Measurements from ENCODE around the gene NEMF. TPM values are rescaled to one million over a fixed set of nuclear protein-coding genes. Genes with fewer than 3 reads are reported as not detected.
"Not testable (repeated sequence)": the region's sequence is repeated elsewhere in the genome, so short reads cannot be mapped to it uniquely, and the experiment has no call there.

The NEMF gene, protein sequence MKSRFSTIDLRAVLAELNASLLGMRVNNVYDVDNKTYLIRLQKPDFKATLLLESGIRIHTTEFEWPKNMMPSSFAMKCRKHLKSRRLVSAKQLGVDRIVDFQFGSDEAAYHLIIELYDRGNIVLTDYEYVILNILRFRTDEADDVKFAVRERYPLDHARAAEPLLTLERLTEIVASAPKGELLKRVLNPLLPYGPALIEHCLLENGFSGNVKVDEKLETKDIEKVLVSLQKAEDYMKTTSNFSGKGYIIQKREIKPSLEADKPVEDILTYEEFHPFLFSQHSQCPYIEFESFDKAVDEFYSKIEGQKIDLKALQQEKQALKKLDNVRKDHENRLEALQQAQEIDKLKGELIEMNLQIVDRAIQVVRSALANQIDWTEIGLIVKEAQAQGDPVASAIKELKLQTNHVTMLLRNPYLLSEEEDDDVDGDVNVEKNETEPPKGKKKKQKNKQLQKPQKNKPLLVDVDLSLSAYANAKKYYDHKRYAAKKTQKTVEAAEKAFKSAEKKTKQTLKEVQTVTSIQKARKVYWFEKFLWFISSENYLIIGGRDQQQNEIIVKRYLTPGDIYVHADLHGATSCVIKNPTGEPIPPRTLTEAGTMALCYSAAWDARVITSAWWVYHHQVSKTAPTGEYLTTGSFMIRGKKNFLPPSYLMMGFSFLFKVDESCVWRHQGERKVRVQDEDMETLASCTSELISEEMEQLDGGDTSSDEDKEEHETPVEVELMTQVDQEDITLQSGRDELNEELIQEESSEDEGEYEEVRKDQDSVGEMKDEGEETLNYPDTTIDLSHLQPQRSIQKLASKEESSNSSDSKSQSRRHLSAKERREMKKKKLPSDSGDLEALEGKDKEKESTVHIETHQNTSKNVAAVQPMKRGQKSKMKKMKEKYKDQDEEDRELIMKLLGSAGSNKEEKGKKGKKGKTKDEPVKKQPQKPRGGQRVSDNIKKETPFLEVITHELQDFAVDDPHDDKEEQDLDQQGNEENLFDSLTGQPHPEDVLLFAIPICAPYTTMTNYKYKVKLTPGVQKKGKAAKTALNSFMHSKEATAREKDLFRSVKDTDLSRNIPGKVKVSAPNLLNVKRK
- 10 to 100 TPM; 83.4 to 83.5 TPM for total RNA-seq
- total RNA-seq, result 110 to 141 reads per million in 2 donors

DNA sequence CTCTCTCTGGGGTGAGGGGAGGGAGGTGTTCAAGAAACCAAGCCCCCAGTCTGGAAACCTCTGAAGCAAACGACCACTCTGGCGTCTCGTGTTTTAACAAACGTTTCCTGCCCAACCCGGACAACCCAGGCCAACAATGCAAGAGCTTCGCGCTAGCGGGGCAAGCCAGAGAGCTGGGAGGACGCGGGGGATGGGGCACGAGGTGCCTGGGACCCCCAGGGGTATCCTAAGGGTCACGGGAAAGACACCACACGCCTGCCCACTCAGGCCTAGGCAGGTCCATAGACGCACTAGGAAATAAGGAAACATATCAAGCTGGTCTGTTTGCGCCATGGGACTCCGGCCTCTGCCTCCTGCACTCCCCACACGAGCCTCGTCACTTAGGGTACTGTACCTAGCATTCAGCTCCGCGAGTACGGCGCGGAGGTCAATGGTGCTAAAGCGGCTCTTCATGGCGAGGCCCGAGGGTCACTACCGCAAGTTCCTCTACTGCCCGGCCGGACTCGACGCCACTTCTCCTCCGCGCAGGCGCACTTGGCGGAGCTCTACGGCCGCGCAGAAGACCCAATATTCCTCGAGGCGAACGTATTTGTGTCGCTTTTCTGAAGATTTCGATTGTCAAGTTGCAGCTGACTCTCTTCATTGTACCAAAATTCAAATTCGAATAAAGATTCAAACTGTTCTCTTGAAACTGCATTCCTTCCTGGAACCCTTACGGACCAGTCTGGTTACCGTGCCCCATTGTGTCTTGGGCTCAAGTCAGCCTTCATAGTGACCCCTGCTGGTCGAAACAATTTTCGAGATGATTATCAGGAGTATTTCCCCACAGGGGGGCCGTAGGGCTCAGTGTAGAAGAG, at the start of gene NEMF:
Gene NEMF (minus strand): TSS at position 488 of the 857 bp plus-strand sequence. CDS start 35 bp downstream, at position 453.
- peaks cover 4% of the 10 kb centered on the region for H3K36me3 Mint-ChIP-seq (ENCODE audit: low read depth)
- H3K4me1 Mint-ChIP-seq, result peaks cover 21% of the 10 kb centered on the region
- no peaks in the 10 kb centered on the region for H3K9me3 ChIP-seq (ENCODE audit: control insufficient read depth, low read length, poor library complexity, severe bottlenecking)
- no peaks in the 10 kb centered on the region for H3K27me3 Mint-ChIP-seq
- H3K27ac Mint-ChIP-seq, result peak within 1 kb of the TSS; percentile 97
- peak; percentile 78 for ATAC-seq
- H3K4me3 Mint-ChIP-seq, result peak within 1 kb of the TSS; percentile 97
- DNase-seq, result peak; percentile 52 to 72 (median 54)

GRCh38 chr14:49900973-49901372, 48.4 kb upstream of the NEMF start:
- Mint-ChIP-seq H3K4me3 (no peak overlapping the region), H3K27ac (peak overlapping the region; percentile 57), H3K36me3 (ENCODE audit: low read depth) (peaks cover 5% of the 10 kb centered on the region), H3K4me1 (peaks cover 21% of the 10 kb centered on the region), H3K27me3 (no peaks in the 10 kb centered on the region)
- no peaks in the 10 kb centered on the region for H3K9me3 ChIP-seq (ENCODE audit: control insufficient read depth, low read length, poor library complexity, severe bottlenecking)
- no peak for ATAC-seq
- DNase-seq, result no peak

DNA sequence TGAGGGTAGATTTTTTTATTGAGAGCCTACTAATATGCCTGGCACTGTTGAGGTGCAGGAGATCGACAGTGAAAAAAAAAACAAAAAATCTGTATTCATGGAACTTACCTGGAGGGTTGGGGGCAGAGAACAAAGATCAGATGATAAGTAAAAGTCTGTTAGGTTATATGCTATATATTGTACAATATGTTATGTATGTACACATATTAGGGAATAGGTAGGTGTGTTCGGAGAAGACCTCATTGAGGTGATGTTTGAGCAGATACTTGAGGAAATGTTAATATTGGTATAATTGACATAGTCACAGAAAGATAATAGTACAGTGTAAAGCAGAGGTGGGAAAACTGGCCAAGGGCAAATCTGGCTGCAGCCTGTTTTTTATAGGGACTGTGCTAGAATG, 45.9 kb upstream of the NEMF start:
- DNase-seq, result no peak
- H3K4me1 Mint-ChIP-seq, result peaks cover 31% of the 10 kb centered on the region
- peaks cover 18% of the 10 kb centered on the region for H3K36me3 Mint-ChIP-seq (ENCODE audit: low read depth)

DNA sequence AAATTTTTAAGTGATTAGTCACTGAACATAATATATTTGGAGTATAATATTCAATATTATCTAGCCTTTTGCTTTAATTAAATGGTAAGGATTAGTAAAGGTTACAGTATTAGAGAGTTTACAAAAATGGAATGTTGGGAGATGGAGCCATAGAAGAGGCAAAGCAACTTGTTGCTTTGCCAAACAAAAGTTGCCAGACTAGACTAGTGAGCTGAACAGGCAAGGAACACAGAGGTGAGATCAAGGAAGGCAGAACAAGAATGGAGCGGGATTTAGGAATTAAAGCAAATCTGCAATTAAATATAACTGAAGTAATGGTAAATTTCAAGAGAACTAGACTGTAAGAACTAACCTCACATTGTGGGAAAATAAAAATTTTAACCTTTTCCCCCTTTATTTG, 45.4 kb upstream of the NEMF start:
- Mint-ChIP-seq H3K36me3 (ENCODE audit: low read depth) (peaks cover 18% of the 10 kb centered on the region), H3K27me3 (no peaks in the 10 kb centered on the region), H3K4me1 (peaks cover 31% of the 10 kb centered on the region), H3K27ac (peak overlapping the region; percentile 99), H3K4me3 (peak overlapping the region; percentile 92)
- ATAC-seq (no peak), DNase-seq (no peak)
- peaks cover 4% of the 10 kb centered on the region for H3K9me3 ChIP-seq (ENCODE audit: control insufficient read depth, low read length, poor library complexity, severe bottlenecking)

More for the DNA sequence above, 45.9 kb upstream of the NEMF start:
- peak; percentile 7 for ATAC-seq
- peaks cover 4% of the 10 kb centered on the region for H3K9me3 ChIP-seq (ENCODE audit: control insufficient read depth, low read length, poor library complexity, severe bottlenecking)
- Mint-ChIP-seq H3K27me3 (no peaks in the 10 kb centered on the region), H3K4me3 (peak overlapping the region; percentile 92), H3K27ac (peak overlapping the region; percentile 99)

- H3K9me3 ChIP-seq (ENCODE audit: control insufficient read depth, low read length, poor library complexity, severe bottlenecking), result peaks cover 4% of the 10 kb centered on the region
- Mint-ChIP-seq H3K27ac (peak overlapping the region; percentile 99), H3K4me1 (peaks cover 32% of the 10 kb centered on the region), H3K4me3 (peak overlapping the region; percentile 81), H3K36me3 (ENCODE audit: low read depth) (peaks cover 18% of the 10 kb centered on the region), H3K27me3 (no peaks in the 10 kb centered on the region)
- ATAC-seq (no peak), DNase-seq (no peak)
Measured at GRCh38 chr14:49897414-49897813, 44.8 kb upstream of the NEMF start.

- H3K36me3 Mint-ChIP-seq (ENCODE audit: low read depth), result peaks cover 20% of the 10 kb centered on the region
- H3K4me3 Mint-ChIP-seq, result peak overlapping the region; percentile 81
- H3K4me1 Mint-ChIP-seq, result peaks cover 34% of the 10 kb centered on the region
- peak overlapping the region; percentile 99 for H3K27ac Mint-ChIP-seq
- ATAC-seq, result no peak
- DNase-seq, result no peak
- H3K27me3 Mint-ChIP-seq, result no peaks in the 10 kb centered on the region
- H3K9me3 ChIP-seq (ENCODE audit: control insufficient read depth, low read length, poor library complexity, severe bottlenecking), result peaks cover 4% of the 10 kb centered on the region
Measured at GRCh38 chr14:49896966-49897365, 44.4 kb upstream of the NEMF start.

DNA sequence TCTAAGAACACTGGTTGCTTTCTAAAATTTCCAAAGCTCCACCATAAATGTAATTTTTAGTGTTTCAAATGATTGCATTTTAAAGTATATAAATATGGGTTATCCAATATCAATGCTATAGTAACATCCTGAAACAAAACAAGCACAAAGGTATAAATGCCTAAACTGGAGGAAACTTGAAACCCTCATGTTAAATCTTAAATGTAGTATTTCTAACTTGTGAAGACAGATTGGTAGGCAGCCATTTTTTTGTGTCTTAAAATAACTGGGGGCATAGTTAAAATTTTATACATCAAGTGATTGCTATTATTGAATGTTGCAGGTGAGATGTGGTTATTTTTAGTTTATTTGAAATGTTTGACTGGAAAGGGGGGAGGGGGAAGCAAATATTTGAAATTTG, 43.7 kb upstream of the NEMF start:
- peaks cover 20% of the 10 kb centered on the region for H3K36me3 Mint-ChIP-seq (ENCODE audit: low read depth)
- H3K27me3 Mint-ChIP-seq; DNase-seq; H3K9me3 ChIP-seq (ENCODE audit: control insufficient read depth, low read length, poor library complexity, severe bottlenecking); ATAC-seq: not testable (repeated sequence)
- peaks cover 35% of the 10 kb centered on the region for H3K4me1 Mint-ChIP-seq
- H3K27ac Mint-ChIP-seq, result peak overlapping the region; percentile 99
- H3K4me3 Mint-ChIP-seq, result peak overlapping the region; percentile 100

DNA sequence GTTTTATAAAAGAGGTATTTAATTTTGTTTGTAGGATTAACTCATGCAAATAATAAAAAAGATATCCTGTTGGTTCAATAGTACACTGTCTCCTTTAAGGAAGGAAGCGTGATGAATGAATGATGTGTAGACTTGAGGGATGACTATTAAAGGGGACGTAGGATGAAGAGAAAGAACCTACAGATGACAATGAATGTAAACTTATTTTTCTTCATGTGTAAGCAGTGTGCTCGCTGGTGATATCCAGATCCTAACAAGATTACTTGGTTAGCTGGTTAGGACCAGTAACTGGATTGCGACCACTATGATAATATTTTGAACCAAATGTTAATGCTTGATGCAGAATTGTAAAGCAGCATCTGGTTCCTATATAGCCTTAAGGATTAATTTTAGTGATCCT, 42.9 kb upstream of the NEMF start:
- Mint-ChIP-seq H3K36me3 (ENCODE audit: low read depth) (peaks cover 20% of the 10 kb centered on the region), H3K27me3 (no peaks in the 10 kb centered on the region), H3K4me1 (peaks cover 35% of the 10 kb centered on the region), H3K4me3 (peak overlapping the region; percentile 100), H3K27ac (peak overlapping the region; percentile 99)
- ATAC-seq, result no peak
- peaks cover 4% of the 10 kb centered on the region for H3K9me3 ChIP-seq (ENCODE audit: control insufficient read depth, low read length, poor library complexity, severe bottlenecking)
- DNase-seq, result no peak

- Mint-ChIP-seq H3K4me3 (peak overlapping the region; percentile 100), H3K27ac (peak overlapping the region; percentile 99), H3K36me3 (ENCODE audit: low read depth) (peaks cover 20% of the 10 kb centered on the region), H3K4me1 (peaks cover 35% of the 10 kb centered on the region)
- H3K27me3 Mint-ChIP-seq; DNase-seq; H3K9me3 ChIP-seq (ENCODE audit: control insufficient read depth, low read length, poor library complexity, severe bottlenecking); ATAC-seq: not testable (repeated sequence)
Measured at GRCh38 chr14:49894214-49895107, 41.9 kb upstream of the NEMF start.

GRCh38 chr14:49893309-49894213, 41.0 kb upstream of the NEMF start:
- Mint-ChIP-seq H3K27ac (peak overlapping the region; percentile 99), H3K36me3 (ENCODE audit: low read depth) (peaks cover 20% of the 10 kb centered on the region), H3K4me1 (peaks cover 34% of the 10 kb centered on the region), H3K4me3 (peak overlapping the region; percentile 100), H3K27me3 (no peaks in the 10 kb centered on the region)
- H3K9me3 ChIP-seq (ENCODE audit: control insufficient read depth, low read length, poor library complexity, severe bottlenecking), result peaks cover 4% of the 10 kb centered on the region
- peak; percentile 64 for ATAC-seq
- peak; percentile 55 to 66 (median 58) for DNase-seq

All from T-helper 17 cell (primary cell).